HFFc6 (cell line): ENCODE data around the gene CCDC12. TPM values are rescaled to one million over a fixed set of nuclear protein-coding genes. Genes with fewer than 3 reads are reported as not detected.
A peak's percentile ranks its signal among the peaks of the same experiment; 100 is the strongest.

Experiments used
- DNase-seq: peaks from one replicate; pipeline ENCODE4 v3.0.0-alpha.2; 2018
- H3K27ac Mint-ChIP-seq: 2 replicates; pipeline ENCODE4 v1.8.0; 2020; ENCODE audit warnings: mild to moderate bottlenecking, mixed read lengths
- H3K27me3 Mint-ChIP-seq: 2 replicates; pipeline ENCODE4 v1.8.0; 2021; ENCODE audit warnings: mild to moderate bottlenecking, moderate library complexity, mixed read lengths; ENCODE audit not compliant: insufficient read depth
- H3K36me3 Mint-ChIP-seq: 2 replicates; pipeline ENCODE4 v1.8.0; 2021; ENCODE audit warnings: low read depth, mixed read lengths
- H3K4me1 Mint-ChIP-seq: 2 replicates; pipeline ENCODE4 v1.8.0; 2020; ENCODE audit warnings: low read depth, mixed read lengths
- H3K4me3 Mint-ChIP-seq: 2 replicates; pipeline ENCODE4 v1.8.0; 2020; ENCODE audit warnings: mild to moderate bottlenecking, moderate library complexity, mixed read lengths
- H3K9me3 Mint-ChIP-seq: 2 replicates; pipeline ENCODE4 v1.8.0; 2020; ENCODE audit warnings: mild to moderate bottlenecking, mixed read lengths
- total RNA-seq, 6 experiments: library from RNA; stranded (reverse); fragmentation: NEBNext Ultra II Directional; extraction: Animal tissue kit (Norgen Biotek cat#: 25700); gene quantifications; 2 replicates in 1 of 6; 3 replicates in 5 of 6; pipeline ENCODE4 v1.2.3, GENCODE V29; 2021
- TF ChIP-seq, protein P1 (sequence below): fragments of 200-600 bp; sonication (generic); IDR thresholded peaks from 2 replicates; pipeline ENCODE4 v1.5.0; 2021; ENCODE audit warnings: antibody characterized with exemption, mild to moderate bottlenecking

CCDC12 gene
- total RNA-seq, 6 experiments from 2014 or later, result 21.3 to 27.9 (median 27.2) TPM

DNA sequence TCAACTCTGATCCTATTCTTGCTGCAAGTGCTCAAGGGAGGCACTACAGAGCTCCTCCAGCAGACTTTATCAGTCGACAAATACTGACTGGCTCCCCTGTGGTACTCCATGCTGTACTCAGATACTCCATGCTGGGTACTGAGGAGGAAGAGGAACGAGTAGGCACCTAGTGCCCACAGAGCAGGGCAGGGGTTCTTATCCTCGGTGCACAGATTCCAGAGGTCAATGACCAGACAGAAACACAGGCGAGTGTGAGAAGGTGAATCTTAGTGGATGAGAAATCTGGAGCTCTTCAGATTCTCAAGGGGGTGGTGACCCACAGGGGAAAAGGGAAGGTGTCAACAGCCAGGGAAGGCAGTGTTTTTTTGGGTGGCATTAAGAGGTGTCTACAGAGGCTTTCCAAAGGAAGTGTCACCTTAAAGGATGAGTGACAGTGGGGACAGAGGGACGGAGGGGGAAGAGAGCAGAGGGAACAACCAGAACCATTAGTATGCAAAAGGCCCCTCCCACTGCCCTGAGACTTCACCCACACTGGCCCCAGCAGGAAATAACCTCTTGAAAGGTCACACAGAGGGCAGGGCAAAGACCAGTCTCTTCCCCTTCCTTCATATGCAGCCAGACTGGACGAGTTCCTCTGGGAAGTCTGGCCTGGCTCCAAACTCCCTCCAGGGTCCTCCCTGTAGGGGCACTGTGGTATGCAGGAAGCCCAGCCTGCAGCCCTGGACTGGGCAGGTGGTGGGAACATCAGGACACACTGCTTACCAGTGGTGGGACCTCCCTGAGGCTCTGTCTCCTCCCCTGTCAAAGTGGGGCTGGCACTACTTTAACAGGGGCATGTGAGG, 27.5 kb downstream of the CCDC12 start:
- Mint-ChIP-seq H3K27me3 (no peaks in the 10 kb centered on the region; the same call in 1 of the 2 replicates), H3K4me1 (peaks cover 77% of the 10 kb centered on the region), H3K4me3 (no peak overlapping the region), H3K9me3 (no peaks in the 10 kb centered on the region), H3K36me3 (peaks cover 13% of the 10 kb centered on the region), H3K27ac (peak overlapping the region; percentile 46; the same call in 1 of the 2 replicates)
- TF ChIP-seq, protein P1, sequence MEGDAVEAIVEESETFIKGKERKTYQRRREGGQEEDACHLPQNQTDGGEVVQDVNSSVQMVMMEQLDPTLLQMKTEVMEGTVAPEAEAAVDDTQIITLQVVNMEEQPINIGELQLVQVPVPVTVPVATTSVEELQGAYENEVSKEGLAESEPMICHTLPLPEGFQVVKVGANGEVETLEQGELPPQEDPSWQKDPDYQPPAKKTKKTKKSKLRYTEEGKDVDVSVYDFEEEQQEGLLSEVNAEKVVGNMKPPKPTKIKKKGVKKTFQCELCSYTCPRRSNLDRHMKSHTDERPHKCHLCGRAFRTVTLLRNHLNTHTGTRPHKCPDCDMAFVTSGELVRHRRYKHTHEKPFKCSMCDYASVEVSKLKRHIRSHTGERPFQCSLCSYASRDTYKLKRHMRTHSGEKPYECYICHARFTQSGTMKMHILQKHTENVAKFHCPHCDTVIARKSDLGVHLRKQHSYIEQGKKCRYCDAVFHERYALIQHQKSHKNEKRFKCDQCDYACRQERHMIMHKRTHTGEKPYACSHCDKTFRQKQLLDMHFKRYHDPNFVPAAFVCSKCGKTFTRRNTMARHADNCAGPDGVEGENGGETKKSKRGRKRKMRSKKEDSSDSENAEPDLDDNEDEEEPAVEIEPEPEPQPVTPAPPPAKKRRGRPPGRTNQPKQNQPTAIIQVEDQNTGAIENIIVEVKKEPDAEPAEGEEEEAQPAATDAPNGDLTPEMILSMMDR, result no peak
- no peak for DNase-seq

DNA sequence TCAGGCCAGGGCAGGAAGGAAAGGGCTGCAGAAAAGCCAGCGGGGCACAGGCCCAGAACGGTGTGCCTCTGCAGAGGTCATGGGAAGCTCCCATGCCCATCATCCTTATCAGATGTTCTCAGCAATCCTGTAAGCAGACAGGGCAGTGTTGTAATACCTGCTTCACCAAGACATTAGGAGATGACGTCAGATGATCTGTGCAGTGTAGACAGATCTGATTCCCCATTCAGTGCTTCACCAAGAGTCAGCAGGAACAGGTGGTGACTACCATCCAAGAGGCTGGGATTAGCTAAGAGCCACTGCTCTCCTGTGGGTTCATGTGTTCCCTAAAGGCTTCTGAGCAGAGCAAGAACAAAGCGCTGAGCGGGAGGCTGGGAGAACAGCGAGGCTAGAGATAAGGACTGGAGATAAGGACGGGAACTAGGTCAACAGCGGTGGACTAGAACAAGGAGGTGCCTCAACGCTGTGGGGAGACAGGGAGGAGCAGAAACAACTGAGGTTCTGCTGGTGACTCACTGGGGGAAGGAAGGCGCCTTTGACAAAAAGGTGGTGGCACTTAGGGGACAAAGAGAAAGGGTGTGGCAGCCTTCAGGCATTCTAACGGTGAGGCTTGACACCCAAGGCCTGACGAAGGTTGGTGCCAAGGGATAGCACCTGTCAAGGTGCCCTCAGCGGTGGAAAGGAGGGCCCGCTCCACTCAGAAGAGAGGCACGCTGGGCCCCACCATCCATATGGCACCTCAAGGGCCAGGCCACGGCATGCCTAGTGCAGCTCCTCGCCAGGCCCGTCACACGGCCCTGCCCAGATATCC, 28.4 kb downstream of the CCDC12 start:
- Mint-ChIP-seq H3K27me3 (no peaks in the 10 kb centered on the region; the same call in 1 of the 2 replicates), H3K9me3 (no peaks in the 10 kb centered on the region), H3K4me3 (peak overlapping the region; percentile 74), H3K27ac (peak overlapping the region; percentile 83), H3K4me1 (peaks cover 73% of the 10 kb centered on the region), H3K36me3 (peaks cover 13% of the 10 kb centered on the region)
- no peak for DNase-seq
- TF ChIP-seq, protein P1, result no peak

DNA sequence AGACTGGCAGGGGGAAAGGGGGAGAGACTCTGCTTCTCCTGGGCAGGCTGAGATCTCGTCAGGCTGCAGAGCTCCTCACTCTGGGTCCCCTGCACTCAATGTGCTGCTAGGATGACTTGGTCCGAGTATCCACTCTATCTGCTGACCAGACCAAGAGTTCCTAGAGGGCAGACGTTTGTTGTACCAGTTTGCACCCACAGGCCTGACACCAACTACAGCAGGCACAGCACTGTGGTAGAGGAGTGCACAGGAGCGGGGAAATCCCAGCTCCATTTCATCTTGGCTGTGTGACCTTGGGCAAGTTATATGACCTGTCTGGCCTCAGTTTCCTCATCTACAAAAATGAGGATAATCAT, 29.0 kb downstream of the CCDC12 start:
- peaks cover 68% of the 10 kb centered on the region for H3K4me1 Mint-ChIP-seq
- H3K9me3 Mint-ChIP-seq, result no peaks in the 10 kb centered on the region
- H3K27ac Mint-ChIP-seq, result peak overlapping the region; percentile 83
- H3K27me3 Mint-ChIP-seq, result no peaks in the 10 kb centered on the region; the same call in 1 of the 2 replicates
- TF ChIP-seq, protein P1, result no peak
- no peak for DNase-seq
- peak overlapping the region; percentile 23 for H3K4me3 Mint-ChIP-seq
- peaks cover 13% of the 10 kb centered on the region for H3K36me3 Mint-ChIP-seq

DNA sequence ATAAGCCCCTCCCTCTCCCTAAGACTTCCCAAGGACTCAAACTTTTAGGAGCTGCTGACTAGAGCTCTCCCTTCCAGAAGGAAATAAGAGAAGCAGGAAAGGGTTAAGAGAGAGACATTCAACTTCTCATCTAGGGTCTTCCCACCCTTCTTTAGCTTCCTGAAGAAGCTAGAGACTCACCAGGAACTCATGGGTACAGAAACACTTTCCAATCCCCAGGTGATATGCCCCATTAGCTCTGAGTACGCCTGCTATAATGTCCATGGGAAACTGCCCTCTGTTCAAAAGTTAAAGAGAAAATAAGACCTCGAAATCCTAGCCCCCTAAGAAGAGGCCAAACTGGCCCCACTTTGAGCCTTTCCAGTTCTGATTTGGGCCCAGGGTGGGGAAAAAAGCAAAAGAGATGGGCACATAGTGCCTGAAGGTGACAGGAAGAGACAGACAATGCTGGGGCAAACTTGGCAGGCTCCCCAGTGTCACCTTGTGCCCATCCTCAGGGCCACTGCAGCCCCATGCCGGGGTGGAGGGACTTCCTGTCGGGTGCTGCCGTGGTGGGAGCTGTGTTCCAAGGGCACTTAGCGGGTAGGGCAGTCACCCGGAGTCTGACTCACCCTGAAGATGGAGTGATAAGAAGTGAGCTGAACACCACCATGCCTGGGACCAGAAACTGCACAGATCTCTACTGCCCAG, 29.5 kb downstream of the CCDC12 start:
- peaks cover 66% of the 10 kb centered on the region for H3K4me1 Mint-ChIP-seq
- TF ChIP-seq, protein P1, result no peak
- H3K36me3 Mint-ChIP-seq, result peaks cover 13% of the 10 kb centered on the region
- H3K9me3 Mint-ChIP-seq, result no peaks in the 10 kb centered on the region
- DNase-seq, result peak; percentile 72
- no peaks in the 10 kb centered on the region; the same call in 1 of the 2 replicates for H3K27me3 Mint-ChIP-seq
- peak overlapping the region; percentile 83 for H3K27ac Mint-ChIP-seq
- peak overlapping the region; percentile 23 for H3K4me3 Mint-ChIP-seq

DNA sequence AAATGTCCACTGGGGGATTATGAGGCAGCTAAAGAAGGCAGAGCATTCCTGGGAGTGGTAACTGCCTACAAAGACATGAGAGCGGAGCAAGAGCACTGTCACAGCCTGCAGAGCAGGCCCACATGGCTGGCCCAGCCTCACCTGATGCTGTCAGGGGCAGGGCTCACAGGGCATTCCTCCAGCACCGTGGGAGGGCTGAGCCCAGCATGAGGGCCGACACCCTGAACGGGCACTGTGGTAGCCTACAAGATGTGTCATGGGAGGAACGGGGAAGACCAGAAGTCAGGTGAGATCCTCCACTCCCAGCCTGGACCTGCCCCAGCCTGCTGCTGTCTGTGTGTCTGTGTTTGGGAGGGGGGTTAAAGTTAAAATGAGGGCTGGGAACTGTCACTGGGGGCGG, 30.1 kb downstream of the CCDC12 start:
- TF ChIP-seq, protein P1, result no peak
- Mint-ChIP-seq H3K4me3 (no peak overlapping the region), H3K9me3 (no peaks in the 10 kb centered on the region), H3K27ac (peak overlapping the region; percentile 83), H3K27me3 (no peaks in the 10 kb centered on the region; the same call in 1 of the 2 replicates), H3K36me3 (peaks cover 13% of the 10 kb centered on the region), H3K4me1 (peaks cover 62% of the 10 kb centered on the region)
- no peak for DNase-seq
